BJ (cell line): ENCODE measurements around the gene OR51D1. TPM values are rescaled to one million over a fixed set of nuclear protein-coding genes. Genes with fewer than 3 reads are reported as not detected.

Source experiments
- CTCF ChIA-PET: fragments of 350-600 bp; formaldehyde crosslinking; extraction: SDS; loops from one replicate; lab custom pipeline; 2021; ENCODE audit warnings: antibody characterized with exemption, inconsistent platforms; lab: Yijun Ruan, JAX
- POLR2A ChIA-PET: fragments of 300-600 bp; sonication (Branson Sonifier 250); formaldehyde crosslinking; extraction: SDS; loops from one replicate; lab custom pipeline; 2021; ENCODE audit warnings: antibody characterized with exemption; lab: Charles Lee
- DNase-seq: peaks from one replicate; pipeline ENCODE4 v3.0.0-alpha.2; 2011; ENCODE audit warnings: low read depth
- H3K27me3 ChIP-seq: 2 replicates; pipeline ENCODE4 v1.6.0; 2011; ENCODE audit warnings: low read length; ENCODE audit not compliant: control insufficient read depth, insufficient read depth
- H3K36me3 ChIP-seq: 2 replicates; pipeline ENCODE4 v1.5.1; 2011; ENCODE audit warnings: low read length; ENCODE audit not compliant: control insufficient read depth, insufficient read depth
- H3K4me3 ChIP-seq: 2 replicates; pipeline ENCODE4 v1.5.1; 2011; ENCODE audit warnings: low read depth, mild to moderate bottlenecking, control low read depth, low read length
- CTCF ChIP-seq: IDR thresholded peaks from 2 replicates; pipeline ENCODE4 v1.5.1; 2011; ENCODE audit warnings: low read depth, mild to moderate bottlenecking, control low read depth, inconsistent platforms, low read length, moderate library complexity; ENCODE audit not compliant: insufficient read depth
- polyA plus RNA-seq: library from polyadenylated mRNA; depleted of rRNA; stranded (reverse); fragments of >200 nt; gene quantifications from 2 replicates; pipeline ENCODE4 v1.2.3, GENCODE V29; 2011

OR51D1 gene
- polyA plus RNA-seq, 1 experiment = not detected

- POLR2A ChIA-PET = no interaction called here
- H3K27me3 ChIP-seq = no peaks in the 10 kb centered on the region
- H3K4me3 ChIP-seq = no peak overlapping the region
- TF ChIP-seq CTCF = no peak
- no peak for DNase-seq
- CTCF ChIA-PET = no interaction called here
- no peaks in the 10 kb centered on the region for H3K36me3 ChIP-seq
Observed at GRCh38 chr11:4644233-4644632, 7.0 kb downstream of the OR51D1 start.

GRCh38 chr11:4645974-4646373 lies 8.7 kb downstream of the OR51D1 start:
- TF ChIP-seq CTCF = no peak
- POLR2A ChIA-PET = no interaction called here
- no peak for DNase-seq
- Histone ChIP-seq H3K4me3 (no peak overlapping the region), H3K27me3 (no peaks in the 10 kb centered on the region), H3K36me3 (no peaks in the 10 kb centered on the region)
- CTCF ChIA-PET = interaction anchor here (3.4 kb wide), 1 partner anchor 9 kb away, joined by 24 read pairs; the partner anchor contains the start of gene OR51D1

- POLR2A ChIA-PET = no interaction called here
- DNase-seq = no peak
- no peak for TF ChIP-seq CTCF
- no peak overlapping the region for H3K4me3 ChIP-seq
- H3K27me3 ChIP-seq = no peaks in the 10 kb centered on the region
- CTCF ChIA-PET = interaction anchor here (0.9 to 3.4 kb wide), 2 partner anchors 11 to 43 kb away, joined by 3 to 24 read pairs; partner anchors contain the start of gene OR51D1
- H3K36me3 ChIP-seq = no peaks in the 10 kb centered on the region
Observed at GRCh38 chr11:4647766-4648165, 10.5 kb downstream of the OR51D1 start.

- no peak for DNase-seq
Observed at GRCh38 chr11:4654635-4655369, 17.5 kb downstream of the OR51D1 start.

More at GRCh38 chr11:4654635-4655369, 17.5 kb downstream of the OR51D1 start:
- H3K36me3 ChIP-seq = no peaks in the 10 kb centered on the region
- no peak overlapping the region for H3K4me3 ChIP-seq
- no peak for TF ChIP-seq CTCF
- ChIA-PET POLR2A (no interaction called here), CTCF (no interaction called here)
- H3K27me3 ChIP-seq = no peaks in the 10 kb centered on the region
